HCT116 (cell line): ENCODE data around the gene SLC47A2. TPM values are rescaled to one million over a fixed set of nuclear protein-coding genes. Genes with fewer than 3 reads are reported as not detected.

Source experiments
- ATAC-seq: fragments of 200-7000 bp; cut with Tn5 transposase; 2 replicates; pipeline ENCODE4 v1.9.1; 2020; ENCODE audit warnings: mild to moderate bottlenecking, moderate library complexity
- BruUV-seq: library from RNA; stranded (reverse); fragments of 400-500 nt; replicated peaks from 2 replicates; lab custom pipeline; 2021; lab: Mats Ljungman, UMichigan
- CTCF ChIA-PET: fragments of 300-600 bp; sonication (Branson Sonifier 250); formaldehyde crosslinking; loops from one replicate; lab custom pipeline; 2021; ENCODE audit warnings: antibody characterized with exemption; lab: Charles Lee
- POLR2A ChIA-PET: fragments of 300-600, 350-600 bp; sonication (Branson Sonifier 250); formaldehyde crosslinking; loops from one replicate; lab custom pipeline; 2021; ENCODE audit warnings: antibody characterized with exemption; lab: Charles Lee
- RAD21 ChIA-PET, 2 experiments: fragments of 300-600 bp; sonication (Branson Sonifier 250); formaldehyde crosslinking; loops; one replicate each; lab custom pipeline; 2023; ENCODE audit warnings: low total read pairs in 2 of 2; ENCODE audit not compliant: uncharacterized antibody in 2 of 2, unreplicated experiment in 2 of 2, low non-redundant PET in 1 of 2; lab: Charles Lee
- DNase-seq: peaks from one replicate; pipeline ENCODE4 v3.0.0-alpha.2; 2010; ENCODE audit warnings: low read depth, low spot score
- H2AFZ ChIP-seq: fragments of 200-600 bp; shearing (Covaris generic), sonication (generic); 2 replicates; pipeline ENCODE4 v1.6.1; 2017; ENCODE audit warnings: low read depth, mixed run types, mixed read lengths, antibody characterized with exemption, low read length; ENCODE audit not compliant: poor library complexity, severe bottlenecking
- H3K27ac ChIP-seq: 2 replicates; pipeline ENCODE4 v1.5.1; 2012; ENCODE audit warnings: low read depth, low read length
- H3K27me3 ChIP-seq: fragments of 200-600 bp; sonication (generic); 2 replicates; pipeline ENCODE4 v1.6.1; 2016; ENCODE audit warnings: mixed run types, low read length, mixed read lengths; ENCODE audit not compliant: insufficient read depth
- H3K36me3 ChIP-seq, 2 experiments: fragments of 200-500 bp in 1 of 2; fragments of 200-600 bp in 1 of 2; sonication (Bioruptor generic) in 1 of 2; sonication (generic) in 1 of 2; 2 replicates each; pipeline versions ENCODE4 v1.5.1 to v1.6.1; 2014 to 2016; ENCODE audit warnings: low read length in 2 of 2, inconsistent platforms in 1 of 2, mixed read lengths in 1 of 2, mixed run types in 1 of 2; ENCODE audit not compliant: insufficient read depth in 2 of 2, control insufficient read depth in 1 of 2
- H3K4me1 ChIP-seq, 2 experiments: fragments of 200-600 bp in 1 of 2; sonication (generic) in 1 of 2; 2 replicates each; pipeline versions ENCODE4 v1.5.1 to v1.6.1; 2012 to 2017; ENCODE audit warnings: low read length in 2 of 2, inconsistent platforms in 1 of 2, mild to moderate bottlenecking in 1 of 2, mixed read lengths in 1 of 2, mixed run types in 1 of 2, moderate library complexity in 1 of 2; ENCODE audit not compliant: insufficient read depth in 2 of 2, control insufficient read depth in 1 of 2
- H3K4me2 ChIP-seq: fragments of 200-600 bp; sonication (generic); 2 replicates; pipeline ENCODE4 v1.6.1; 2017; ENCODE audit warnings: mixed run types, low read length, mixed read lengths
- H3K4me3 ChIP-seq, 2 experiments: fragments of 200-600 bp in 1 of 2; sonication (generic) in 1 of 2; replicated peaks in 1 of 2; 2 replicates each; pipeline ENCODE4 v1.5.1; 2011 to 2016; ENCODE audit warnings: low read length in 2 of 2, control low read depth in 1 of 2, low read depth in 1 of 2, mild to moderate bottlenecking in 1 of 2, mixed read lengths in 1 of 2, mixed run types in 1 of 2
- H3K79me2 ChIP-seq: fragments of 200-600 bp; sonication (generic); 2 replicates; pipeline ENCODE4 v1.6.1; 2017; ENCODE audit warnings: mild to moderate bottlenecking, mixed run types, low read length, moderate library complexity, mixed read lengths; ENCODE audit not compliant: insufficient read depth
- H3K9ac ChIP-seq: fragments of 200-600 bp; sonication (generic); 2 replicates; pipeline ENCODE4 v1.6.1; 2016; ENCODE audit warnings: low read length, mixed read lengths
- H3K9me2 ChIP-seq: fragments of 200-600 bp; sonication (generic), shearing (Covaris generic); 2 replicates; pipeline ENCODE4 v1.6.1; 2017; ENCODE audit warnings: mixed run types, mild to moderate bottlenecking, moderate library complexity; ENCODE audit not compliant: insufficient read depth
- H3K9me3 ChIP-seq, 2 experiments: fragments of 200-500 bp in 1 of 2; fragments of 200-600 bp in 1 of 2; sonication (Bioruptor generic) in 1 of 2; sonication (generic) in 1 of 2; 2 replicates each; pipeline ENCODE4 v1.6.1; 2014 to 2017; ENCODE audit warnings: low read length in 2 of 2, mixed read lengths in 2 of 2, inconsistent platforms in 1 of 2, low read depth in 1 of 2, mild to moderate bottlenecking in 1 of 2, mixed run types in 1 of 2, moderate library complexity in 1 of 2; ENCODE audit not compliant: control insufficient read depth in 1 of 2, insufficient read depth in 1 of 2
- H4K20me1 ChIP-seq: fragments of 200-600 bp; sonication (generic), shearing (Covaris generic); 2 replicates; pipeline ENCODE4 v1.6.1; 2017; ENCODE audit warnings: mixed run types, mild to moderate bottlenecking, moderate library complexity; ENCODE audit not compliant: insufficient read depth
- EGR1 ChIP-seq: IDR thresholded peaks from 2 replicates; pipeline ENCODE4 v1.6.1; 2012; ENCODE audit warnings: low read depth
- EZH2phosphoT487 ChIP-seq: fragments of 200-600 bp; IDR thresholded peaks from 2 replicates; pipeline ENCODE4 v1.6.1; 2018; ENCODE audit warnings: antibody characterized with exemption, borderline replicate concordance
- POLR2A ChIP-seq: IDR thresholded peaks from 2 replicates; pipeline ENCODE4 v1.7.0; 2011; ENCODE audit warnings: borderline replicate concordance; ENCODE audit not compliant: insufficient read depth, insufficient read length; ENCODE audit errors: extremely low read depth
- POLR2AphosphoS5 ChIP-seq: IDR thresholded peaks from 2 replicates; pipeline ENCODE4 v1.6.1; 2011; ENCODE audit warnings: mild to moderate bottlenecking, low read depth, low read length, moderate library complexity
- SIN3A ChIP-seq: IDR thresholded peaks from 2 replicates; pipeline ENCODE4 v1.6.1; 2012; ENCODE audit warnings: low read depth
- SP1 ChIP-seq: IDR thresholded peaks from 2 replicates; pipeline ENCODE4 v1.6.1; 2012; ENCODE audit warnings: low read depth
- YY1 ChIP-seq: IDR thresholded peaks from 2 replicates; pipeline ENCODE4 v1.6.1; 2011; ENCODE audit warnings: low read length, low read depth, moderate library complexity, mild to moderate bottlenecking; ENCODE audit not compliant: insufficient replicate concordance; ENCODE audit errors: extremely low read depth
- intact Hi-C: fragments of 100-400 bp; cut with micrococcal nuclease; formaldehyde crosslinking; loops from 2 replicates; pipeline ENCODE4 v1.10.0; 2022
- total RNA-seq: library from RNA; stranded (reverse); gene quantifications from one replicate; pipeline ENCODE4 v1.2.1, GENCODE V29; 2021; ENCODE audit not compliant: unreplicated experiment

Gene SLC47A2
- total RNA-seq, 1 experiment from 2014 or later, result not detected

GRCh38 chr17:19630035-19630434, 86.3 kb downstream of the SLC47A2 start:
- no peak overlapping the region for H3K27ac ChIP-seq
- no TSS peak for BruUV-seq
- no peak for DNase-seq
- peaks cover 0 to 5% of the 10 kb centered on the region in 2 experiments; a peak in 1 of 4 replicates for H3K4me1 ChIP-seq
- no peaks in the 10 kb centered on the region; the same call in 1 of the 2 replicates for H3K9me2 ChIP-seq
- no peak overlapping the region for H2AFZ ChIP-seq
- no peaks in the 10 kb centered on the region for H3K9me3 ChIP-seq
- no peaks in the 10 kb centered on the region for H3K27me3 ChIP-seq
- no peak overlapping the region for H3K4me3 ChIP-seq
- H3K4me2 ChIP-seq, result no peak overlapping the region
- CTCF ChIA-PET, result interaction anchor here (0.8 kb wide), 1 partner anchor 15 kb away, joined by 3 read pairs; no protein-coding TSS in a partner anchor
- ATAC-seq, result no peak
- no peaks in the 10 kb centered on the region for H3K36me3 ChIP-seq
- POLR2A ChIA-PET, result no interaction called here
- TF ChIP-seq SIN3A (no peak), SP1 (no peak), EZH2phosphoT487 (no peak), POLR2AphosphoS5 (no peak)
- H3K9ac ChIP-seq, result no peak overlapping the region
- no peaks in the 10 kb centered on the region for H3K79me2 ChIP-seq
- RAD21 ChIA-PET, result no interaction called here
- intact Hi-C loops, result no loop called here
- no peaks in the 10 kb centered on the region for H4K20me1 ChIP-seq

GRCh38 chr17:19629449-19629848, 86.9 kb downstream of the SLC47A2 start:
- no peak overlapping the region for H3K9ac ChIP-seq
- intact Hi-C loops, result no loop called here
- no peak overlapping the region for H2AFZ ChIP-seq
- no peak overlapping the region for H3K4me3 ChIP-seq
- H3K36me3 ChIP-seq, result no peaks in the 10 kb centered on the region
- TF ChIP-seq EGR1 (no peak), YY1 (no peak), SIN3A (no peak), POLR2A (no peak)
- TF ChIP-seq, all 23 proteins: peak for 0
- no TSS peak for BruUV-seq
- H3K27ac ChIP-seq, result no peak overlapping the region
- POLR2A ChIA-PET, result no interaction called here
- CTCF ChIA-PET, result interaction anchor here (0.8 kb wide), 1 partner anchor 16 kb away, joined by 3 read pairs; no protein-coding TSS in a partner anchor
- peaks cover 0 to 5% of the 10 kb centered on the region in 2 experiments; a peak in 1 of 4 replicates for H3K4me1 ChIP-seq
- H3K9me3 ChIP-seq, result no peaks in the 10 kb centered on the region
- H3K9me2 ChIP-seq, result no peaks in the 10 kb centered on the region; the same call in 1 of the 2 replicates
- H3K79me2 ChIP-seq, result no peaks in the 10 kb centered on the region
- RAD21 ChIA-PET, result no interaction called here
- no peaks in the 10 kb centered on the region for H3K27me3 ChIP-seq
- no peaks in the 10 kb centered on the region for H4K20me1 ChIP-seq
- DNase-seq, result no peak
- no peak for ATAC-seq
- no peak overlapping the region for H3K4me2 ChIP-seq

Other genes starting within 250 kb of the SLC47A2 start
- 0.17 TPM for gene SLC47A1, start 182.7 kb downstream of the SLC47A2 start, total RNA-seq
- gene ALDH3A2, start 67.8 kb downstream of the SLC47A2 start, total RNA-seq, result 86.8 TPM
- gene ALDH3A1, start 31.7 kb upstream of the SLC47A2 start, total RNA-seq, result 0.86 TPM
- gene ULK2, start 151.4 kb upstream of the SLC47A2 start, total RNA-seq, result 12.7 TPM